NCI-H2227 (cell line): ENCODE data around the gene DNAAF5.

ENCODE experiments used
- DNase-seq: peaks from one replicate; lab custom pipeline; 2025; ENCODE audit not compliant: unreplicated experiment; lab: John Stamatoyannopoulos, UW

DNAAF5 gene

GRCh38 chr7:831596-832166 is 105.2 kb downstream of the DNAAF5 start:
- DNase-seq = no peak

DNA sequence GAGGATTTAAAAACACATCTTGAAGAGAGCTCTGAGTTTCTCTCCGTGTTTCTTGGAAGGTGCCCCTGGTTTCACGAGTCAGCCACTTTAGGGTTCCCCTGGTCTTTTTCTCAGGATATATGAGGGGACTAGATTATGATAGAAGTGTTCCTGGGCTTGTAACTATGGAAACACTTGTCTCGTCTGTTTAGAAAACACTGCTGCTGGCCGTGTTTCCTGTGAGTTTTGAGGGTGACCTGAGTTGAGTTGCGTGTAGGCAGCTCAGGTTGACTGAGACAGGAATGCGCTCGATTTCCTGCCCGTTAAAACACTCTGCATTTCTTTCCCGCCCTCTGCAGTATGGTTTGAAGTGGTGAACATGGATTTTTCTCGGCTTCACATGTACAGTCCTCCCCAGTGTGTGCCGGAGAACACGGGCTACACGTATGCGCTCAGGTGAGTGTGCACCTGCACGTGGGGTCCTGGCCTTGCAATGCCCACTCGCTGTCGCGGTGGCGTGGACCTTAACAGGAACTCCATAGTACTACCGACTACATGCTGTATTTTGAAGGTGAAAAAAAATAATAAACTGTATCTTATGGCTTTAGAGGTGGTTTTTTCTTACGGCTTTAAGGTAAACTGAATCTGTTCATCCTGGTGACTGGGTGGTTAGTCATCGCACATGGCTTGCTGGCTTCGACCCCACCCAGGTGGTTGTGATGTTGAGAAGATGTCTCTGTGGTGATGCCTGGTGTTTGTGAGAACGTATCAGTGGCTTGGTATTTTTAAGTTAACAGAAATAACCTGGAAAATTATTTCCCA is 105.9 kb downstream of the DNAAF5 start, which contains the start of gene SUN1:
Gene SUN1, plus strand, starts transcription at position 310 of the 801 bp plus-strand sequence. Its CDS starts 49 bp downstream, at position 359.
- DNase-seq = no peak

DNA sequence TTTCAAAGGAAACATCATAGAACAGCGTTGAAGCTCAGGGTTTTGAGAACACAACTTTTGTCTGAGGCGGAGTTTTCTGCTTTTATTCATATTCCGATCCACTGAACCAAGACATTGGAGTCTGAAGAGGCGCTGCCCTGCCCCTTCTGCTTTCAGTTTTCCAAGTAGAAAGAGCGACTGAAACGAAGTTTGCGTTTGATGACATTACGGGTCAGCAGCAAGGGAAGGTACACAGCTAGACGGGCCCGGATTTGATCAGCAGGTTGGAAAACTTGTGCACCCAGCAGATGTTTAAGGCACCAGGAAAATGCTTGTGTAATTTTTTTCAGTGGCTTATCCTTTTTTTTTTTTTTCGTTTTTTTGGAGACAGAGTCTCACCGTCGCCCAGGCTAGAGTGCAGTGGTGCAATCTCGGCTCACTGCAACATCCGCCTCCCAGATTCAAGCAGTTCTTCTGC is 106.5 kb downstream of the DNAAF5 start:
- DNase-seq = no peak

DNA sequence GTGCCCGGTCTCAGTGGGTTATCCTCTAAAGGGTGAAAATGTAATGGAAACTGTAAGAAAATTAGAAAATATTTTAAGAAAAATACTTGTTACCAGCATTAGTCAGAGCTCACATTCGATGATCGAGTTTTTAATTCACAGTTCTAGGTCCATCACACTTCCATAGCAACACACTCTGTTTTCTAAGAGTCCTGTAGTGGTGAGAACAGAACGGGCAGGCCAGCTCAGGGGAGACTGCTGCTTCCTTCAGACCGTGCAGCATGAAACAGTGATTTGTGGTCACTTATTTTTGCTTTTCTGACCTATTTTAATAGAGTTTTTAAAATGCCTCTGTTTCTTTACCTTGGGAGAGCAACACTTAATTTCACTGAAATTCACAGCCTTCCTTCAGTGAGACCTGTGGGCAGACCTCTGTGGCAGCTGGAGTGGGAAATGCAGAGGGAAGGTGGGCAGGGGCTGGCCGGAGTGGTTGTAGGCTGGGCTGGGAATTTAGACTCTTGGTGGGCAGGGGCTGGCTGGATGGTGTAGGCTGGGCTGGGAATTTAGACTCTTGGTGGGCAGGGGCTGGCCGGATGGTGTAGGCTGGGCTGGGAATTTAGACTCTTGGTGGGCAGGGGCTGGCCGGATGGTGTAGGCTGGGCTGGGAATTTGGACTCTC is 107.2 kb downstream of the DNAAF5 start:
- DNase-seq = no peak

DNA sequence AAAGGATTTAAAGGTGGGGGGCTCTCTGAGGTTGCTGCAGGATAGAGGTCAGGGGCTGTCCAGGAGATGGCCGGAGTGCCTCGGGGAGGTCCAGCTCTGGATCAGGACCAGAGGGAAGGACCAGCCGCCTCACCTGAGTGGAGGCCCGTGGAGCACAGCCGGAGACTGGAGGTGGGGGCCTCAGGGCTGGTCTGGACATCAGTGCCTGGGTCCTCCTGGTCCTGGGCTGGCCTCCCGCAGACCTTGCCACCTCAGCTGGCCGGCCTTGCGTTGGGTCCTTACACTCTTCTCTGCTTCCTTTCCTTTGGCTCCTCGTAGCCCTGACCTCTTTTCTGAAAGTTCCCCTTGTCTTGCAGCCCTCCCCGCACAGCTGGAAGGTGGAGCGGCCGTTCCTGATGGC is 107.8 kb downstream of the DNAAF5 start:
- no peak for DNase-seq

- DNase-seq = no peak
Measured at GRCh38 chr7:835021-835420, 108.5 kb downstream of the DNAAF5 start.

DNA sequence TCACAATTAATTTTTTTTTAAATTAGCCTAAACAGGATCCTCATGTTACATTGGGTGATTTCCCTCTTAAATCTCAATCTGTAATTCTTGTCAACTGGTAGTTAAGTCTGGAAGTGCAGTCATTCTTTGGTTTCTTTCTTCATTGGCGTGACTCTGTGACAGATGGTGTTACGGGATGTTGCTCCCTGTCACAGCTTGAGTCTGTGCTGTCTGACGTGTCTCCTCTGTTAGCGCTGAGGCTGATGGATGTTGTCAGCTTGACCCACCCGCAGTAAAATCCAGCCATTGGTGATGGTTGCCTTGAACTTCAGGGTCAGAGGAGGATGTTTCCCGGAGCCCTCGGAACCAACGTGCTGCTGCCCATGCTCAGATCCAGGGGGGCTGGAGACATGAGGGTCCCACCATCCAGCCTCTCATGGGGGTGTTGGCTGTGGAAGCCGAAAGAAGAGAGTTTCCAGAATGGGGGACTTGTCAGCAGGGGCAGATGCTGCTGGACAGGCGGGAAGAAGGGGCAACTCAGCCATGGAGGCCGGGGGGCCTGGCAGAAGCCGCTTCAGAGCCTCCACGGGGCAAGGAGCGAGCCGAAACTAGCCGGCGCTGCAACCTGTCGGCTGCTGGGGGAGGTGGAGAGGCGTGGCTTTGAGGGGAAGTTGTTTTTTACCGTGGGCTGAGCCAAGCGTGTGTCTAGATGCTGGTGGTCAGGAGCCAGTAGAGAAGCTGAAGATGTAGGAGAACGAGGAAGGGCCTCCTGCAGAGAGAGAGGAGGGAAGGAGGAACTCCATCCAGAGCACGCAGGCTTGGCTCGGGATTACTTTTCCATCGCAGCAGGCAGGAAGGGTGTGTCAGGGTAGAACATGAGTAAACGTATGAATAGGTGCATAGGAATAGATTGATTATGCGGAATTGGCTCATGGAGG is 109.2 kb downstream of the DNAAF5 start:
- no peak for DNase-seq
